Measurements from ENCODE around the gene ZNF217. TPM values are rescaled to one million over a fixed set of nuclear protein-coding genes. Genes with fewer than 3 reads are reported as not detected.
"Not testable (repeated sequence)": the region's sequence is repeated elsewhere in the genome, so short reads cannot be mapped to it uniquely, and the experiment has no call there.

Gene ZNF217
- polyA plus RNA-seq, 10 donors, result 10.6 to 20.4 (median 13.6) TPM

- not testable (repeated sequence) for DNase-seq
Observed at GRCh38 chr20:53532654-53533312, 60.9 kb downstream of the ZNF217 start.

- no peak for DNase-seq
Observed at GRCh38 chr20:53530440-53530839, 63.2 kb downstream of the ZNF217 start.

- DNase-seq, result no peak
Observed at GRCh38 chr20:53529658-53530057, 64.0 kb downstream of the ZNF217 start.

DNA sequence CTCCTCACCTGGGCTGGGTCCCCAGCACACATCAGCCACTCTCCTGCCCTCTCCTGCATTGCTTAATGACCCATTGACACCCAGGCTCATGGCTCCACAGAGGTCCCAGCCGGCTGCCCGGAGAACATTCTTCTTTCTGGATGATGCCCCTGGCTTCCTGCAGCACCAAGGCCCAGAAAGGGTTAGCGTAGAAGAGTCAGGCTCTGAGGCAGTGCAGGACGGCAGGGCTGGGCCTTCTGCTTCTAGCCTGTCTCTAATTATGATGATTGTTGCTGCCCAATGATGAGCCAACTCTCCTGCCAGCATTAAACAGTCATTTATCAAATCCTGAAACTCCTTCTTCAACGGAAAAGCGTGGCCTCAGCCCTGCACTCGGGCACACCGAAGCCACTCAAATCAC, 66.4 kb downstream of the ZNF217 start:
- DNase-seq, result no peak

DNA sequence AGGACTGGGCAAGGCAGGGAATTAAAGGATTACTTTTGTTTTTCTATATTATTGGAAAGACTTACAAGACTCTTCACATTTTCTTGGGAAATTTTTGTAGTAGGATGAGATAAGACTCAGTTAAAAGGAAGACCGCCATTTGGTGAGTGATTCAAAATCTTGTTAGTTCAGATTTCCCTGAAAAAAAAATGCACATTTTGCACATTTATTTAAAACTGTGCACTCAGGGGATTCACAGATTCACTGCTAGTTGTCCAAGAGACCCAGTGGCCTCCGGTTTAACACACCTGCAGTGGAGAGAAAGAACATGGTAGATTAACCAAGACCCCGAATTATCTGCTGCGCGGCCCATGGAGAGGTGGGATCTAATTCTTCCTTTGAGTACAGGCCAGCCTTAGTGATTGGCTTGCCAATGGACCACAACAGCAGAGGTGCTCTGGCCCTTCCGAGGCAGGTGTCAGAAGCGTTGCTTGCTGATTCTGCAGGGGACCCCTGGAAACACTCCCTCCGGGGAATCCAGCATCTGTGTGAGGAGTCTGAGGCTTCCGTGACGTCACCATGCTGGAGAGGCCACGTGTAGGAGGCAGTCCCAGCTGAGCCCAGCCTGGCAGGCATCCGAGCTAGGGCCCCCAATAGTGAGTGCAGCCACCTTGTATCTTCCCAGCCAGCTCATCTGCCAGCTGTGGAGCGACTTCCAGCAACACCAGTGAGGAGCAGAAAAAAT, 68.9 kb downstream of the ZNF217 start:
- DNase-seq, result peak in 1 of 3 donors; percentile 51

- not testable (repeated sequence) for DNase-seq
Observed at GRCh38 chr20:53523615-53524014, 70.0 kb downstream of the ZNF217 start.

DNA sequence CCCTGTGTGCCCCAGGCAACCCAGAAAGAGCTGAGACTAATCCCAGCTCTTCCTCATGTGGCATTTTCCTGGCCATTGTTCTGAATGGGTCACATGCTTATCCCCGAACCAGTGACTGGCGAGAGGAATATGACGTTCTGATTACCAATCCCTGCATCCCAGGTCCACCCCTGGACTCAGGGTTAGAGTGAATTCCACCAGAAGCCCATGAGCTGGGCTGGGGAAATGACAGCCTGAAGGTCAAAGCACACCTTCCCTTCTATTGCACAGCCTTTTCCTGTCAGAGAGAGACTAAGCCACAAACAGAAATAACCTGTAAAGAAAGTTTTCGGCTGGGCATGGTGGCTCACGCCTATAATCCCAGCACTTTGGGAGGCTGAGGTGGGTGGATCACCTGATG, 70.9 kb downstream of the ZNF217 start:
- no peak for DNase-seq

- DNase-seq, result no peak
Observed at GRCh38 chr20:53522026-53522425, 71.6 kb downstream of the ZNF217 start.

DNA sequence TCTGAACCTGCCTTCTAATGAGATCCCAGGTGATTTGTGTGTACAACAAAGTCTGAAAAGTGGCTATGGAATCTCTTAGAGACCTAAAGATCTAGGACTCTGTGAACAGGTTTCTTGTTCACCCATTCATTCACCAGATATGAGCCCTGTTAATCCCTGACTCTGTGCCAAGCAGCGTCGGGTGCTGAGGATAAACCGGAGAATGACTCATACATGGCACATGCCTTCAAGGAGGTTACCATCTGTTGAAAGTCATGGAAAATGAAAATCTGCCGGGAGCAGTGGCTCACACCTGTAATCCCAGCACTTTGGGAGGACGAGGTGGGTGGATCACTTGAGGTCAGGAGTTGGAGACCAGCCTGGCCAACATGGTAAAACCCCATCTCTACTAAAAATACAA, 72.2 kb downstream of the ZNF217 start:
- not testable (repeated sequence) for DNase-seq

DNA sequence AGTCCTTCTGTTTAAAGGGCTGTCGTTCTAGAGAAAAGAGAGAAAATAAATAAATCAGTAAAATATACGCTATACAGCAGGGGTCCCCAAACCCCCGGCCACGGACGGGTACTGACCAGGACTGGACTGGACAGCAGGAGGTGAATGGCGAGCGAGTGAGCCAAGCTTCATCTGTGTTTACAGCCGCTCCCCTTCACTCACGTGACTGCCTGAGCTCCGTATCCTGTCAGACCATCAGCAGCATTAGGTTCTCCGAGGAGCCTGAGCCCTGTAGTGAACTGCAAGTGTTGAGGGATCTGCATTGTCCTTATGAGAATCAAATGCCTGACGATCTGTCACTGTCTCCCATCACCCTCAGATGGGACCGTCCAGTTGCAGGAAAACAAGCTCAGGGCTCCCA, 76.5 kb downstream of the ZNF217 start:
- no peak for DNase-seq

Data from muscle of back (tissue), 11 donors.